ENCODE data around the gene OR6C6. TPM values are rescaled to one million over a fixed set of nuclear protein-coding genes. Genes with fewer than 3 reads are reported as not detected.

Gene OR6C6
- total and polyA plus RNA-seq, 2 donors (not counting 1 experiment from before 2014, with no cell fraction given) = not detected

GRCh38 chr12:55253281-55253680 is 43.1 kb downstream of the OR6C6 start:
- no peaks in the 10 kb centered on the region for H3K4me1 ChIP-seq (ENCODE audit: control insufficient read depth, extremely low read depth, insufficient read depth, low read length)
- H3K9ac ChIP-seq (ENCODE audit: insufficient read depth, low read length) = no peak overlapping the region
- H3K4me3 ChIP-seq (replicated peaks in 1 of 4; ENCODE audit: control extremely low read depth in 1 of 4, insufficient read depth in 1 of 4, low read depth in 3 of 4, low read length in 4 of 4) = no peak overlapping the region
- H3K27ac ChIP-seq (ENCODE audit: insufficient read depth, low read length) = no peak overlapping the region
- no peak for DNase-seq (ENCODE audit: low read depth in 2 of 2)
- no peak overlapping the region for H3K4me2 ChIP-seq (ENCODE audit: extremely low read depth, insufficient read depth, low read length)
- H3K27me3 ChIP-seq (ENCODE audit: control insufficient read depth, insufficient read depth, low read length) = no peaks in the 10 kb centered on the region
- H3K79me2 ChIP-seq (ENCODE audit: control insufficient read depth, insufficient read depth, low read length) = no peaks in the 10 kb centered on the region
- no peak overlapping the region for H2AFZ ChIP-seq (ENCODE audit: low read length)
- no peaks in the 10 kb centered on the region for H4K20me1 ChIP-seq (ENCODE audit: control insufficient read depth, extremely low read depth, insufficient read depth, low read length)
- no peaks in the 10 kb centered on the region for H3K9me3 ChIP-seq (ENCODE audit: control insufficient read depth, insufficient read depth, low read depth, low read length)
- no peak for TF ChIP-seq EZH2 (IDR thresholded peaks at IDR 0.05; ENCODE audit: low read length, missing control alignments)
- TF ChIP-seq CTCF (conservative IDR thresholded peaks at IDR 0.05 in 1 of 2, IDR thresholded peaks at IDR 0.05 in 1 of 2; ENCODE audit: low read depth in 1 of 2, low read length in 2 of 2) = no peak
- H3K36me3 ChIP-seq (ENCODE audit: control insufficient read depth, insufficient read depth, low read length) = no peaks in the 10 kb centered on the region

GRCh38 chr12:55250944-55251343 is 45.4 kb downstream of the OR6C6 start:
- TF ChIP-seq EZH2 (IDR thresholded peaks at IDR 0.05; ENCODE audit: low read length, missing control alignments) (no peak), CTCF (conservative IDR thresholded peaks at IDR 0.05 in 1 of 2, IDR thresholded peaks at IDR 0.05 in 1 of 2; ENCODE audit: low read depth in 1 of 2, low read length in 2 of 2) (no peak)
- no peak overlapping the region for H2AFZ ChIP-seq (ENCODE audit: low read length)

GRCh38 chr12:55246159-55246558 is 50.2 kb downstream of the OR6C6 start:
- Histone ChIP-seq H3K4me1 (ENCODE audit: control insufficient read depth, extremely low read depth, insufficient read depth, low read length) (no peaks in the 10 kb centered on the region), H3K36me3 (ENCODE audit: control insufficient read depth, insufficient read depth, low read length) (no peaks in the 10 kb centered on the region), H3K27me3 (ENCODE audit: control insufficient read depth, insufficient read depth, low read length) (no peaks in the 10 kb centered on the region), H3K9me3 (ENCODE audit: control insufficient read depth, insufficient read depth, low read depth, low read length) (no peaks in the 10 kb centered on the region), H3K27ac (ENCODE audit: insufficient read depth, low read length) (no peak overlapping the region), H3K79me2 (ENCODE audit: control insufficient read depth, insufficient read depth, low read length) (no peaks in the 10 kb centered on the region), H3K9ac (ENCODE audit: insufficient read depth, low read length) (no peak overlapping the region), H2AFZ (ENCODE audit: low read length) (no peak overlapping the region), H4K20me1 (ENCODE audit: control insufficient read depth, extremely low read depth, insufficient read depth, low read length) (no peaks in the 10 kb centered on the region), H3K4me2 (ENCODE audit: extremely low read depth, insufficient read depth, low read length) (no peak overlapping the region), H3K4me3 (replicated peaks in 1 of 4; ENCODE audit: control extremely low read depth in 1 of 4, insufficient read depth in 1 of 4, low read depth in 3 of 4, low read length in 4 of 4) (no peak overlapping the region)
- TF ChIP-seq CTCF (conservative IDR thresholded peaks at IDR 0.05 in 1 of 2, IDR thresholded peaks at IDR 0.05 in 1 of 2; ENCODE audit: low read depth in 1 of 2, low read length in 2 of 2) (no peak), EZH2 (IDR thresholded peaks at IDR 0.05; ENCODE audit: low read length, missing control alignments) (no peak)
- DNase-seq (ENCODE audit: low read depth in 2 of 2) = no peak

More at GRCh38 chr12:55250944-55251343, 45.4 kb downstream of the OR6C6 start:
- Histone ChIP-seq H3K27ac (ENCODE audit: insufficient read depth, low read length) (no peak overlapping the region), H3K4me1 (ENCODE audit: control insufficient read depth, extremely low read depth, insufficient read depth, low read length) (no peaks in the 10 kb centered on the region), H4K20me1 (ENCODE audit: control insufficient read depth, extremely low read depth, insufficient read depth, low read length) (no peaks in the 10 kb centered on the region), H3K9me3 (ENCODE audit: control insufficient read depth, insufficient read depth, low read depth, low read length) (no peaks in the 10 kb centered on the region), H3K9ac (ENCODE audit: insufficient read depth, low read length) (no peak overlapping the region), H3K79me2 (ENCODE audit: control insufficient read depth, insufficient read depth, low read length) (no peaks in the 10 kb centered on the region), H3K4me2 (ENCODE audit: extremely low read depth, insufficient read depth, low read length) (no peak overlapping the region), H3K36me3 (ENCODE audit: control insufficient read depth, insufficient read depth, low read length) (no peaks in the 10 kb centered on the region), H3K27me3 (ENCODE audit: control insufficient read depth, insufficient read depth, low read length) (no peaks in the 10 kb centered on the region), H3K4me3 (replicated peaks in 1 of 4; ENCODE audit: control extremely low read depth in 1 of 4, insufficient read depth in 1 of 4, low read depth in 3 of 4, low read length in 4 of 4) (no peak overlapping the region)
- no peak for DNase-seq (ENCODE audit: low read depth in 2 of 2)
